HepG2 (cell line): Measurements from ENCODE around the gene SDK2. TPM values are rescaled to one million over a fixed set of nuclear protein-coding genes. Genes with fewer than 3 reads are reported as not detected.

Experiments used
- ATAC-seq: fragments of 200-7000 bp; cut with Tn5 transposase; 3 replicates; pipeline ENCODE4 v1.9.1; 2020; ENCODE audit warnings: mild to moderate bottlenecking, moderate library complexity
- BruUV-seq: library from RNA; stranded (reverse); fragments of 400-500 nt; replicated peaks from 2 replicates; lab custom pipeline; 2021; lab: Mats Ljungman, UMichigan
- CTCF ChIA-PET: fragments of 300-600 bp; formaldehyde crosslinking; extraction: SDS; loops from one replicate; lab custom pipeline; 2021; ENCODE audit warnings: low total read pairs, inconsistent platforms, low intra/inter-chr PET ratio; lab: Yijun Ruan, JAX
- POLR2A ChIA-PET: fragments of 350-600 bp; sonication (Branson Sonifier 250); formaldehyde crosslinking; loops from one replicate; lab custom pipeline; 2020; ENCODE audit warnings: antibody characterized with exemption, inconsistent platforms; lab: Yijun Ruan, JAX
- DNase-seq: peaks from one replicate; pipeline ENCODE4 v3.0.0-alpha.2; 2015; ENCODE audit warnings: low spot score
- FAIRE-seq: peaks from 3 replicates; lab custom pipeline; 2011; peaks lifted over from hg19 to GRCh38; lab: Jason Lieb, UNC
- H2AFZ ChIP-seq: one replicate; pipeline ENCODE4 v1.6.1; 2011; ENCODE audit warnings: low read length, inconsistent platforms
- H3K27ac ChIP-seq: fragments of 300-600 bp; 3 replicates; pipeline ENCODE4 v1.8.0; 2011; ENCODE audit warnings: mixed run types, mild to moderate bottlenecking, mixed read lengths, low read length, inconsistent platforms; ENCODE audit not compliant: insufficient read depth; ENCODE audit errors: extremely low read length
- H3K27me3 ChIP-seq, 2 experiments: fragments of 200-600 bp in 1 of 2; 2 replicates in 1 of 2; 3 replicates in 1 of 2; pipeline versions ENCODE4 v1.6.0 to v1.8.0; 2011; ENCODE audit warnings: low read length in 2 of 2, mild to moderate bottlenecking in 2 of 2, moderate library complexity in 2 of 2, inconsistent platforms in 1 of 2; ENCODE audit not compliant: insufficient read depth in 2 of 2, control insufficient read depth in 1 of 2
- H3K36me3 ChIP-seq, 2 experiments: fragments of 200-600 bp in 1 of 2; replicated peaks in 1 of 2; 2 replicates in 1 of 2; 3 replicates in 1 of 2; pipeline versions ENCODE4 v1.5.1 to v1.8.0; 2011; ENCODE audit warnings: low read length in 2 of 2, inconsistent platforms in 1 of 2; ENCODE audit not compliant: insufficient read depth in 2 of 2, control insufficient read depth in 1 of 2
- H3K4me1 ChIP-seq: 2 replicates; pipeline ENCODE4 v1.5.1; 2012; ENCODE audit warnings: low read length, inconsistent platforms; ENCODE audit not compliant: insufficient read depth
- H3K4me2 ChIP-seq: 2 replicates; pipeline ENCODE4 v1.6.0; 2011; ENCODE audit warnings: low read depth, low read length, inconsistent platforms
- H3K4me3 ChIP-seq, 3 experiments: fragments of 200-600 bp in 1 of 3; sonication (generic), shearing (Covaris generic) in 1 of 3; replicated peaks in 1 of 3; 2 replicates each; pipeline ENCODE4 v1.5.1; 2011 to 2016; ENCODE audit warnings: low read length in 3 of 3, inconsistent platforms in 2 of 3, low read depth in 2 of 3, mild to moderate bottlenecking in 2 of 3, control low read depth in 1 of 3, mixed read lengths in 1 of 3; ENCODE audit not compliant: insufficient read depth in 1 of 3
- H3K79me2 ChIP-seq: one replicate; pipeline ENCODE4 v1.6.1; 2011; ENCODE audit warnings: low read length, inconsistent platforms; ENCODE audit not compliant: insufficient read depth
- H3K9ac ChIP-seq: 2 replicates; pipeline ENCODE4 v1.6.0; 2011; ENCODE audit warnings: mild to moderate bottlenecking, low read depth, low read length, inconsistent platforms; ENCODE audit not compliant: insufficient read depth
- H3K9me3 ChIP-seq: 2 replicates; pipeline ENCODE4 v1.5.1; 2012; ENCODE audit warnings: mild to moderate bottlenecking, low read length
- H4K20me1 ChIP-seq: 2 replicates; pipeline ENCODE4 v1.6.0; 2011; ENCODE audit warnings: inconsistent platforms, mild to moderate bottlenecking, low read length, moderate library complexity; ENCODE audit not compliant: insufficient read depth
- DR1 ChIP-seq: sonication (generic); formaldehyde crosslinking; IDR thresholded peaks from 2 replicates; pipeline ENCODE4 v1.8.0; 2021; ENCODE audit warnings: mild to moderate bottlenecking, missing genetic modification reagents, inconsistent platforms
- SNRNP70 ChIP-seq: fragments of 200-400 bp; formaldehyde crosslinking; IDR thresholded peaks from 2 replicates; pipeline ENCODE4 v1.6.1; 2017; ENCODE audit warnings: mild to moderate bottlenecking, low read depth, low read length, moderate library complexity
- ZNF121 ChIP-seq: sonication (generic); formaldehyde crosslinking; IDR thresholded peaks from 2 replicates; pipeline ENCODE4 v1.5.0; 2020; ENCODE audit warnings: mild to moderate bottlenecking, missing genetic modification reagents
- ZNF263 ChIP-seq: sonication (generic); formaldehyde crosslinking; IDR thresholded peaks from 2 replicates; pipeline ENCODE4 v1.4.0; 2020; ENCODE audit warnings: missing genetic modification reagents
- ZNF816 ChIP-seq: sonication (generic); formaldehyde crosslinking; IDR thresholded peaks from 2 replicates; pipeline ENCODE4 v1.8.0; 2022; ENCODE audit warnings: missing genetic modification reagents, mild to moderate bottlenecking, borderline replicate concordance
- WGBS: methylation state at CpG from one replicate; pipeline ENCODE4 v1.1.6; 2017; ENCODE audit warnings: low lambda C conversion rate; 5-methylcytosine and 5-hydroxymethylcytosine counted together
- in situ Hi-C: cut with HindIII; loops from 2 replicates; pipeline ENCODE4 v1.10.0; 2017; ENCODE audit warnings: low pct_unique_long_range_greater_than_20kb; ENCODE audit not compliant: extremely low pct_ligation_motif_present
- intact Hi-C: fragments of 100-400 bp; cut with micrococcal nuclease; formaldehyde crosslinking; loops from one replicate; pipeline ENCODE4 v1.10.0; 2022; ENCODE audit not compliant: unreplicated experiment
- polyA plus RNA-seq, 8 experiments: library from polyadenylated mRNA; depleted of rRNA in 3 of 8; stranded (reverse) in 7 of 8; unstranded in 1 of 8; fragments of >200 nt; fragmentation: Illumina TruSeq in 4 of 8; extraction: Trizol in 4 of 8; gene quantifications; 2 replicates each; pipeline versions ENCODE4 v1.2.1 to v1.2.3, GENCODE V29; 2011 to 2016; ENCODE audit warnings: low read depth in 4 of 8, missing spikeins in 1 of 8, mixed read lengths in 1 of 8; ENCODE audit not compliant: insufficient read depth in 1 of 8
- total RNA-seq, 5 experiments: library from RNA; depleted of rRNA; stranded (reverse); fragments of >200 nt; fragmentation: Illumina TruSeq; extraction: Trizol; gene quantifications; 2 replicates each; pipeline ENCODE4 v1.2.3, GENCODE V29; 2016; ENCODE audit warnings: low read depth in 1 of 5
- TF ChIP-seq, protein P1 (sequence below): sonication (generic); formaldehyde crosslinking; IDR thresholded peaks from 2 replicates; pipeline ENCODE4 v1.4.0; 2020; ENCODE audit warnings: missing genetic modification reagents
- TF ChIP-seq, protein P2 (sequence below): sonication (generic); formaldehyde crosslinking; IDR thresholded peaks from 2 replicates; pipeline ENCODE4 v1.4.0; 2020; ENCODE audit warnings: mild to moderate bottlenecking, missing genetic modification reagents

The SDK2 gene
- total and polyA plus RNA-seq, 2 of the 13 experiments (the other 11 are each of a cell fraction or from before 2014, with no cell fraction given): not detected

DNA sequence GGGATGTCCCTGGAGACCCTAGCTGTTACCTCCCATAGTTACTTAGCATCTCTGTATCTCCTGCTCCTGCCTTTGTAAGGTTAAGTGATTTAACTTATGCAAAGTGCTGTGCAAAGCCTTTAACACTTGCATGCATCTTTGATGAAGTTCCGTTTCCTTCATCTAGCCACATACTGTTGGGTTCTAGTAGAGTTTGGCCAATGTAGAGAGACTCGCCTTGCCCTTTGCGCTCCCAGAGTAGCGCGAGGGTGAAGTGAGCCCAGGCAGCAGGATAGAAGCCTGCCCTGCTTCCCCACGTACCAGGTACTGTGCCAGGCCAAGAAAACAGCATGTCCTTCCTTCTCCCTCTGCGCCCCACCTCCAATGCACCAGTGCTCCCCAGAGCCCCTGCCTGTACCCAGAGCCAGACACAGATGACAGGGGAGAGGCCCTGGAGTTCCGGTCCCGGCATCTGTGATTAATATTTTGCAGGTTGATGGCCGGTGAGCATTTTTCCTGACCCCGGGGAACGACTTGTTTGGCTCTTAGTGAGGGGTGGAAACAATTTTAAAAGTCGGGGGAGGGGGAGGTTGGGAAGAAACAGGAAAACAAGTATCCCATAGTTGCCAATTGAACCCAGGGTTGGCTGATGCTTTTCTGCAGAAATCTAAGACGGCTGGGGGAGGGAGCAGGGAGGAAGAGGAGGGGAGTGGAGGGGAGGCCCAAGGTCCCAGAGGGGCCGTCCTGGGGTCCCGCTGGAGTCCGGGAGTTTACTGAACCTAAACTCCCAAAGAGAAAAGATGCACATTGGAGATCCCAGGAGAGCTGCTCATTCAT, 319.3 kb downstream of the SDK2 start:
- POLR2A ChIA-PET: interaction anchor here (1.0 to 2.0 kb wide), 3 partner anchors 14 to 63 kb away, joined by 3 to 9 read pairs (median 8); partner anchors contain the start of gene CPSF4L
- ATAC-seq: peak; percentile 9; the same call in 2 of the 3 replicates
- Histone ChIP-seq H4K20me1 (no peaks in the 10 kb centered on the region), H3K4me2 (no peak overlapping the region), H3K9me3 (no peaks in the 10 kb centered on the region), H3K36me3 (no peaks in the 10 kb centered on the region), H3K27ac (no peak overlapping the region), H3K27me3 (peaks cover 6 to 27% of the 10 kb centered on the region in 2 experiments), H3K79me2 (no peaks in the 10 kb centered on the region), H3K4me1 (peaks cover 42% of the 10 kb centered on the region), H3K9ac (no peak overlapping the region), H2AFZ (no peak overlapping the region)
- 43% methylated on average over 17 of the region's 17 CpGs for WGBS
- CTCF ChIA-PET: no interaction called here
- BruUV-seq: no TSS peak
- DNase-seq: no peak
- intact Hi-C loops (no loop called here), in situ Hi-C loops (no loop called here)
- no peak for FAIRE-seq
- TF ChIP-seq ZNF263 (CRISPR knock-in tag) (0 out of 2 replicates have a peak, but pooled peaks have one; percentile 33), DR1 (CRISPR knock-in tag) (no peak), ZNF816 (CRISPR knock-in tag) (no peak), SNRNP70 (no peak), ZNF121 (peak; percentile 77)
- TF ChIP-seq, protein P1, sequence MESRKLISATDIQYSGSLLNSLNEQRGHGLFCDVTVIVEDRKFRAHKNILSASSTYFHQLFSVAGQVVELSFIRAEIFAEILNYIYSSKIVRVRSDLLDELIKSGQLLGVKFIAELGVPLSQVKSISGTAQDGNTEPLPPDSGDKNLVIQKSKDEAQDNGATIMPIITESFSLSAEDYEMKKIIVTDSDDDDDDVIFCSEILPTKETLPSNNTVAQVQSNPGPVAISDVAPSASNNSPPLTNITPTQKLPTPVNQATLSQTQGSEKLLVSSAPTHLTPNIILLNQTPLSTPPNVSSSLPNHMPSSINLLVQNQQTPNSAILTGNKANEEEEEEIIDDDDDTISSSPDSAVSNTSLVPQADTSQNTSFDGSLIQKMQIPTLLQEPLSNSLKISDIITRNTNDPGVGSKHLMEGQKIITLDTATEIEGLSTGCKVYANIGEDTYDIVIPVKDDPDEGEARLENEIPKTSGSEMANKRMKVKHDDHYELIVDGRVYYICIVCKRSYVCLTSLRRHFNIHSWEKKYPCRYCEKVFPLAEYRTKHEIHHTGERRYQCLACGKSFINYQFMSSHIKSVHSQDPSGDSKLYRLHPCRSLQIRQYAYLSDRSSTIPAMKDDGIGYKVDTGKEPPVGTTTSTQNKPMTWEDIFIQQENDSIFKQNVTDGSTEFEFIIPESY (CRISPR knock-in tag): peak; percentile 39; the same call in 1 of the 2 replicates
- TF ChIP-seq, protein P2, sequence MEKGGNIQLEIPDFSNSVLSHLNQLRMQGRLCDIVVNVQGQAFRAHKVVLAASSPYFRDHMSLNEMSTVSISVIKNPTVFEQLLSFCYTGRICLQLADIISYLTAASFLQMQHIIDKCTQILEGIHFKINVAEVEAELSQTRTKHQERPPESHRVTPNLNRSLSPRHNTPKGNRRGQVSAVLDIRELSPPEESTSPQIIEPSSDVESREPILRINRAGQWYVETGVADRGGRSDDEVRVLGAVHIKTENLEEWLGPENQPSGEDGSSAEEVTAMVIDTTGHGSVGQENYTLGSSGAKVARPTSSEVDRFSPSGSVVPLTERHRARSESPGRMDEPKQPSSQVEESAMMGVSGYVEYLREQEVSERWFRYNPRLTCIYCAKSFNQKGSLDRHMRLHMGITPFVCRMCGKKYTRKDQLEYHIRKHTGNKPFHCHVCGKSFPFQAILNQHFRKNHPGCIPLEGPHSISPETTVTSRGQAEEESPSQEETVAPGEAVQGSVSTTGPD (CRISPR knock-in tag): no peak
- TF ChIP-seq, all 625 proteins: peak for 3
- no peak overlapping the region for H3K4me3 ChIP-seq
